HepG2 (cell line): ENCODE data around the gene LRRC3C. TPM values are rescaled to one million over a fixed set of nuclear protein-coding genes. Genes with fewer than 3 reads are reported as not detected.

Experiments
- ATAC-seq: fragments of 200-7000 bp; cut with Tn5 transposase; 3 replicates; pipeline ENCODE4 v1.9.1; 2020; ENCODE audit warnings: mild to moderate bottlenecking, moderate library complexity
- BruUV-seq: library from RNA; stranded (reverse); fragments of 400-500 nt; replicated peaks from 2 replicates; lab custom pipeline; 2021; lab: Mats Ljungman, UMichigan
- CTCF ChIA-PET: fragments of 300-600 bp; formaldehyde crosslinking; extraction: SDS; loops from one replicate; lab custom pipeline; 2021; ENCODE audit warnings: low total read pairs, inconsistent platforms, low intra/inter-chr PET ratio; lab: Yijun Ruan, JAX
- POLR2A ChIA-PET: fragments of 350-600 bp; sonication (Branson Sonifier 250); formaldehyde crosslinking; loops from one replicate; lab custom pipeline; 2020; ENCODE audit warnings: antibody characterized with exemption, inconsistent platforms; lab: Yijun Ruan, JAX
- DNase-seq: peaks from one replicate; pipeline ENCODE4 v3.0.0-alpha.2; 2015; ENCODE audit warnings: low spot score
- FAIRE-seq: peaks from 3 replicates; lab custom pipeline; 2011; peaks lifted over from hg19 to GRCh38; lab: Jason Lieb, UNC
- H2AFZ ChIP-seq: one replicate; pipeline ENCODE4 v1.6.1; 2011; ENCODE audit warnings: low read length, inconsistent platforms
- H3K27ac ChIP-seq: fragments of 300-600 bp; 3 replicates; pipeline ENCODE4 v1.8.0; 2011; ENCODE audit warnings: mixed run types, mild to moderate bottlenecking, mixed read lengths, low read length, inconsistent platforms; ENCODE audit not compliant: insufficient read depth; ENCODE audit errors: extremely low read length
- H3K27me3 ChIP-seq, 2 experiments: fragments of 200-600 bp in 1 of 2; 2 replicates in 1 of 2; 3 replicates in 1 of 2; pipeline versions ENCODE4 v1.6.0 to v1.8.0; 2011; ENCODE audit warnings: low read length in 2 of 2, mild to moderate bottlenecking in 2 of 2, moderate library complexity in 2 of 2, inconsistent platforms in 1 of 2; ENCODE audit not compliant: insufficient read depth in 2 of 2, control insufficient read depth in 1 of 2
- H3K36me3 ChIP-seq, 2 experiments: fragments of 200-600 bp in 1 of 2; replicated peaks in 1 of 2; 2 replicates in 1 of 2; 3 replicates in 1 of 2; pipeline versions ENCODE4 v1.5.1 to v1.8.0; 2011; ENCODE audit warnings: low read length in 2 of 2, inconsistent platforms in 1 of 2; ENCODE audit not compliant: insufficient read depth in 2 of 2, control insufficient read depth in 1 of 2
- H3K4me1 ChIP-seq: 2 replicates; pipeline ENCODE4 v1.5.1; 2012; ENCODE audit warnings: low read length, inconsistent platforms; ENCODE audit not compliant: insufficient read depth
- H3K4me2 ChIP-seq: 2 replicates; pipeline ENCODE4 v1.6.0; 2011; ENCODE audit warnings: low read depth, low read length, inconsistent platforms
- H3K4me3 ChIP-seq, 3 experiments: fragments of 200-600 bp in 1 of 3; sonication (generic), shearing (Covaris generic) in 1 of 3; replicated peaks in 1 of 3; 2 replicates each; pipeline ENCODE4 v1.5.1; 2011 to 2016; ENCODE audit warnings: low read length in 3 of 3, inconsistent platforms in 2 of 3, low read depth in 2 of 3, mild to moderate bottlenecking in 2 of 3, control low read depth in 1 of 3, mixed read lengths in 1 of 3; ENCODE audit not compliant: insufficient read depth in 1 of 3
- H3K79me2 ChIP-seq: one replicate; pipeline ENCODE4 v1.6.1; 2011; ENCODE audit warnings: low read length, inconsistent platforms; ENCODE audit not compliant: insufficient read depth
- H3K9ac ChIP-seq: 2 replicates; pipeline ENCODE4 v1.6.0; 2011; ENCODE audit warnings: mild to moderate bottlenecking, low read depth, low read length, inconsistent platforms; ENCODE audit not compliant: insufficient read depth
- H3K9me3 ChIP-seq: 2 replicates; pipeline ENCODE4 v1.5.1; 2012; ENCODE audit warnings: mild to moderate bottlenecking, low read length
- H4K20me1 ChIP-seq: 2 replicates; pipeline ENCODE4 v1.6.0; 2011; ENCODE audit warnings: inconsistent platforms, mild to moderate bottlenecking, low read length, moderate library complexity; ENCODE audit not compliant: insufficient read depth
- CEBPB ChIP-seq: IDR thresholded peaks from 2 replicates; pipeline ENCODE4 v1.6.1; 2011; ENCODE audit warnings: low read depth, low read length, improper control_type of control experiment, borderline replicate concordance
- ERF ChIP-seq: IDR thresholded peaks from 2 replicates; pipeline ENCODE4 v1.6.1; 2018; ENCODE audit warnings: missing biosample characterization, missing genetic modification reagents
- HNF4A ChIP-seq: sonication (generic); formaldehyde crosslinking; IDR thresholded peaks from 2 replicates; pipeline ENCODE4 v1.4.0; 2020; ENCODE audit warnings: missing genetic modification reagents
- HOXA3 ChIP-seq: sonication (generic); formaldehyde crosslinking; IDR thresholded peaks from 2 replicates; pipeline ENCODE4 v1.5.0; 2020; ENCODE audit warnings: missing genetic modification reagents
- PHF8 ChIP-seq: sonication (generic); formaldehyde crosslinking; IDR thresholded peaks from 2 replicates; pipeline ENCODE4 v1.5.0; 2020; ENCODE audit warnings: missing genetic modification reagents
- SP140L ChIP-seq: sonication (generic); formaldehyde crosslinking; IDR thresholded peaks from 2 replicates; pipeline ENCODE4 v1.4.0; 2020; ENCODE audit warnings: missing genetic modification reagents, borderline replicate concordance
- U2AF1 ChIP-seq: fragments of 200-400 bp; formaldehyde crosslinking; optimal IDR thresholded peaks from 2 replicates; pipeline ENCODE3; 2017; ENCODE audit warnings: mild to moderate bottlenecking, low read depth, low read length
- ZBTB43 ChIP-seq: sonication (generic); formaldehyde crosslinking; conservative IDR thresholded peaks from 2 replicates; pipeline ENCODE4 v1.4.0; 2020; ENCODE audit warnings: missing genetic modification reagents
- ZFYVE20 ChIP-seq: sonication (generic); formaldehyde crosslinking; IDR thresholded peaks from 2 replicates; pipeline ENCODE4 v1.8.0; 2023; ENCODE audit warnings: low read depth, mild to moderate bottlenecking, moderate library complexity, missing genetic modification reagents, borderline replicate concordance
- ZNF350 ChIP-seq: sonication (generic); formaldehyde crosslinking; IDR thresholded peaks from 2 replicates; pipeline ENCODE4 v1.4.0; 2020; ENCODE audit warnings: mild to moderate bottlenecking, low read depth, missing genetic modification reagents, borderline replicate concordance
- ZNF543 ChIP-seq: sonication (generic); formaldehyde crosslinking; IDR thresholded peaks from 2 replicates; pipeline ENCODE4 v1.4.0; 2020; ENCODE audit warnings: mild to moderate bottlenecking, missing genetic modification reagents
- ZNF652 ChIP-seq: IDR thresholded peaks from 2 replicates; pipeline ENCODE4 v1.6.1; 2016; ENCODE audit warnings: low read depth, borderline replicate concordance
- ZNF703 ChIP-seq: sonication (generic); formaldehyde crosslinking; IDR thresholded peaks from 2 replicates; pipeline ENCODE4 v1.5.1; 2020; ENCODE audit warnings: missing genetic modification reagents, mild to moderate bottlenecking, moderate library complexity, borderline replicate concordance
- ZNF740 ChIP-seq: sonication (generic); formaldehyde crosslinking; IDR thresholded peaks from 2 replicates; pipeline ENCODE4 v1.4.0; 2020; ENCODE audit warnings: missing genetic modification reagents
- WGBS: methylation state at CpG from one replicate; pipeline ENCODE4 v1.1.6; 2017; ENCODE audit warnings: low lambda C conversion rate; 5-methylcytosine and 5-hydroxymethylcytosine counted together
- in situ Hi-C: cut with HindIII; loops from 2 replicates; pipeline ENCODE4 v1.10.0; 2017; ENCODE audit warnings: low pct_unique_long_range_greater_than_20kb; ENCODE audit not compliant: extremely low pct_ligation_motif_present
- intact Hi-C: fragments of 100-400 bp; cut with micrococcal nuclease; formaldehyde crosslinking; loops from one replicate; pipeline ENCODE4 v1.10.0; 2022; ENCODE audit not compliant: unreplicated experiment
- polyA plus RNA-seq, 8 experiments: library from polyadenylated mRNA; depleted of rRNA in 3 of 8; stranded (reverse) in 7 of 8; unstranded in 1 of 8; fragments of >200 nt; fragmentation: Illumina TruSeq in 4 of 8; extraction: Trizol in 4 of 8; gene quantifications; 2 replicates each; pipeline versions ENCODE4 v1.2.1 to v1.2.3, GENCODE V29; 2011 to 2016; ENCODE audit warnings: low read depth in 4 of 8, missing spikeins in 1 of 8, mixed read lengths in 1 of 8; ENCODE audit not compliant: insufficient read depth in 1 of 8
- total RNA-seq, 5 experiments: library from RNA; depleted of rRNA; stranded (reverse); fragments of >200 nt; fragmentation: Illumina TruSeq; extraction: Trizol; gene quantifications; 2 replicates each; pipeline ENCODE4 v1.2.3, GENCODE V29; 2016; ENCODE audit warnings: low read depth in 1 of 5
- TF ChIP-seq, protein P1 (sequence below): sonication (generic); formaldehyde crosslinking; IDR thresholded peaks from 2 replicates; pipeline ENCODE4 v1.4.0; 2020; ENCODE audit warnings: mild to moderate bottlenecking, missing genetic modification reagents
- TF ChIP-seq, protein P2 (sequence below): sonication (generic); formaldehyde crosslinking; conservative IDR thresholded peaks from 2 replicates; pipeline ENCODE4 v1.4.0; 2020; ENCODE audit warnings: mild to moderate bottlenecking, missing genetic modification reagents, moderate library complexity

The LRRC3C gene
- total and polyA plus RNA-seq, 2 of the 13 experiments (the other 11 are each of a cell fraction or from before 2014, with no cell fraction given), result 0.17 TPM; not detected in 1

GRCh38 chr17:39922006-39922405 is 5.5 kb upstream of the LRRC3C start:
- peaks cover 46% of the 10 kb centered on the region for H3K79me2 ChIP-seq
- peak overlapping the region in 1 of 3 experiments; percentile 1; a peak in 1 of 6 replicates for H3K4me3 ChIP-seq
- peak; percentile 48 for FAIRE-seq
- 43% methylated on average over 6 of the region's 6 CpGs for WGBS
- peaks cover 89% of the 10 kb centered on the region for H3K4me1 ChIP-seq
- ChIA-PET CTCF (no interaction called here), POLR2A (interaction anchor here (0.5 to 2.3 kb wide), 3 partner anchors 17 to 219 kb away, joined by 3 to 8 read pairs (median 3); no protein-coding TSS in a partner anchor)
- no peak for DNase-seq
- ATAC-seq, result no peak
- no peaks in the 10 kb centered on the region for H3K9me3 ChIP-seq
- peaks cover 11% of the 10 kb centered on the region; the same call in 1 of the 2 replicates for H4K20me1 ChIP-seq
- no peak overlapping the region for H2AFZ ChIP-seq
- H3K27me3 ChIP-seq, result no peaks in the 10 kb centered on the region; a peak in 1 of 5 replicates
- H3K36me3 ChIP-seq, result peaks cover 25 to 26% of the 10 kb centered on the region in 2 experiments
- in situ Hi-C loops (loop anchor here (5.0 kb wide), 1 partner anchor 50 kb away; no protein-coding TSS in a partner anchor), intact Hi-C loops (loop anchor here (10.0 kb wide), 1 partner anchor 183 kb away; the partner anchor contains the start of gene NR1D1)
- H3K4me2 ChIP-seq, result peak overlapping the region; percentile 23; the same call in 1 of the 2 replicates
- H3K9ac ChIP-seq, result no peak overlapping the region
- H3K27ac ChIP-seq, result peak overlapping the region; percentile 93
- no TSS peak for BruUV-seq
- TF ChIP-seq ZNF350 (CRISPR knock-in tag) (0 out of 2 replicates have a peak, but pooled peaks have one; percentile 7), ZNF703 (CRISPR knock-in tag) (no peak), PHF8 (CRISPR knock-in tag) (no peak), SP140L (CRISPR knock-in tag) (no peak), U2AF1 (no peak), CEBPB (0 out of 2 replicates have a peak, but pooled peaks have one; percentile 14), ZFYVE20 (CRISPR knock-in tag) (0 out of 2 replicates have a peak, but pooled peaks have one; percentile 27), ERF (CRISPR knock-in tag) (no peak), ZNF740 (CRISPR knock-in tag) (no peak), HNF4A (CRISPR knock-in tag) (peak; percentile 48), ZNF543 (CRISPR knock-in tag) (no peak), ZBTB43 (CRISPR knock-in tag) (no peak), HOXA3 (CRISPR knock-in tag) (peak; percentile 47; the same call in 1 of the 2 replicates), ZNF652 (peak; percentile 68)
- TF ChIP-seq, protein P1, sequence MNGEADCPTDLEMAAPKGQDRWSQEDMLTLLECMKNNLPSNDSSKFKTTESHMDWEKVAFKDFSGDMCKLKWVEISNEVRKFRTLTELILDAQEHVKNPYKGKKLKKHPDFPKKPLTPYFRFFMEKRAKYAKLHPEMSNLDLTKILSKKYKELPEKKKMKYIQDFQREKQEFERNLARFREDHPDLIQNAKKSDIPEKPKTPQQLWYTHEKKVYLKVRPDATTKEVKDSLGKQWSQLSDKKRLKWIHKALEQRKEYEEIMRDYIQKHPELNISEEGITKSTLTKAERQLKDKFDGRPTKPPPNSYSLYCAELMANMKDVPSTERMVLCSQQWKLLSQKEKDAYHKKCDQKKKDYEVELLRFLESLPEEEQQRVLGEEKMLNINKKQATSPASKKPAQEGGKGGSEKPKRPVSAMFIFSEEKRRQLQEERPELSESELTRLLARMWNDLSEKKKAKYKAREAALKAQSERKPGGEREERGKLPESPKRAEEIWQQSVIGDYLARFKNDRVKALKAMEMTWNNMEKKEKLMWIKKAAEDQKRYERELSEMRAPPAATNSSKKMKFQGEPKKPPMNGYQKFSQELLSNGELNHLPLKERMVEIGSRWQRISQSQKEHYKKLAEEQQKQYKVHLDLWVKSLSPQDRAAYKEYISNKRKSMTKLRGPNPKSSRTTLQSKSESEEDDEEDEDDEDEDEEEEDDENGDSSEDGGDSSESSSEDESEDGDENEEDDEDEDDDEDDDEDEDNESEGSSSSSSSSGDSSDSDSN, result 0 out of 2 replicates have a peak, but pooled peaks have one; percentile 16
- TF ChIP-seq, protein P2, sequence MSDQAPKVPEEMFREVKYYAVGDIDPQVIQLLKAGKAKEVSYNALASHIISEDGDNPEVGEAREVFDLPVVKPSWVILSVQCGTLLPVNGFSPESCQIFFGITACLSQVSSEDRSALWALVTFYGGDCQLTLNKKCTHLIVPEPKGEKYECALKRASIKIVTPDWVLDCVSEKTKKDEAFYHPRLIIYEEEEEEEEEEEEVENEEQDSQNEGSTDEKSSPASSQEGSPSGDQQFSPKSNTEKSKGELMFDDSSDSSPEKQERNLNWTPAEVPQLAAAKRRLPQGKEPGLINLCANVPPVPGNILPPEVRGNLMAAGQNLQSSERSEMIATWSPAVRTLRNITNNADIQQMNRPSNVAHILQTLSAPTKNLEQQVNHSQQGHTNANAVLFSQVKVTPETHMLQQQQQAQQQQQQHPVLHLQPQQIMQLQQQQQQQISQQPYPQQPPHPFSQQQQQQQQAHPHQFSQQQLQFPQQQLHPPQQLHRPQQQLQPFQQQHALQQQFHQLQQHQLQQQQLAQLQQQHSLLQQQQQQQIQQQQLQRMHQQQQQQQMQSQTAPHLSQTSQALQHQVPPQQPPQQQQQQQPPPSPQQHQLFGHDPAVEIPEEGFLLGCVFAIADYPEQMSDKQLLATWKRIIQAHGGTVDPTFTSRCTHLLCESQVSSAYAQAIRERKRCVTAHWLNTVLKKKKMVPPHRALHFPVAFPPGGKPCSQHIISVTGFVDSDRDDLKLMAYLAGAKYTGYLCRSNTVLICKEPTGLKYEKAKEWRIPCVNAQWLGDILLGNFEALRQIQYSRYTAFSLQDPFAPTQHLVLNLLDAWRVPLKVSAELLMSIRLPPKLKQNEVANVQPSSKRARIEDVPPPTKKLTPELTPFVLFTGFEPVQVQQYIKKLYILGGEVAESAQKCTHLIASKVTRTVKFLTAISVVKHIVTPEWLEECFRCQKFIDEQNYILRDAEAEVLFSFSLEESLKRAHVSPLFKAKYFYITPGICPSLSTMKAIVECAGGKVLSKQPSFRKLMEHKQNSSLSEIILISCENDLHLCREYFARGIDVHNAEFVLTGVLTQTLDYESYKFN (CRISPR knock-in tag), result 0 out of 2 replicates have a peak, but pooled peaks have one; percentile 31
